HG02642 (cell line): ENCODE results near the gene TUBB3.
"Not testable (repeated sequence)": the region's sequence is repeated elsewhere in the genome, so short reads cannot be mapped to it uniquely, and the experiment has no call there.

Experiments
- ATAC-seq: cut with Tn5 transposase; IDR thresholded peaks from one replicate; pipeline ENCODE4 v1.9.1; 2021; ENCODE audit warnings: mild to moderate bottlenecking; ENCODE audit not compliant: unreplicated experiment, poor library complexity

TUBB3 gene

DNA sequence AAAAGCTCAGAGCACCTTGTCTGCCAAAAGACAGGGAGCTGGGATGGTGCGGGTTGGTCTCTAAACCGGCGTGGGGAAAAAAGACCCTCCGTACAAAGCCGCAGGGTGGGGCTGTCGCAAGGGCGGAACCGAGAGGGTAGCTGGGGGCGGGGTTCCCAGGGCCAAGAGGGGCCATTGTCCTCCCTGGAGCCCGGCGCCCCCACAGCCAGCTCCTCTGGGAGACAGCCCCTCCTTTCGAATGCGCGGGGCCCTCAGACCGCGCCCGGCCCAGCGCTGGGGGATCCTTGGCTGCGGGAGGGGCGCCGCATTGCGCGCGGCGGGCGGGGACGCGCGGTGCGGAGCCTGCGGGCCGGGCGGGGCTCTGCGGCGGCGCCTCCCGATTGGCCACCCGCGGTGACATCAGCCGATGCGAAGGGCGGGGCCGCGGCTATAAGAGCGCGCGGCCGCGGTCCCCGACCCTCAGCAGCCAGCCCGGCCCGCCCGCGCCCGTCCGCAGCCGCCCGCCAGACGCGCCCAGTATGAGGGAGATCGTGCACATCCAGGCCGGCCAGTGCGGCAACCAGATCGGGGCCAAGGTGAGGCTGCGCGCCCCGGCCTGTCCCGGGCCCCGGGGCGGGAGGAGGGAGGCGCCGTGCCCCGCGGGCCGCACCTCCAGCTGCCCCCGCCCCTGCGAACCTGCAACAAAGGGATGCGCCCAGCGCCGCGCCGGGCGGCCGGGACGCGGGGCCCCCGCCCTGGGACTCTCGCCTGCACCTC lies at the start of gene TUBB3:
Gene TUBB3 (plus strand): TSS at position 459 of the 756 bp plus-strand sequence. CDS start 60 bp downstream, at position 519.
- no peak for ATAC-seq

DNA sequence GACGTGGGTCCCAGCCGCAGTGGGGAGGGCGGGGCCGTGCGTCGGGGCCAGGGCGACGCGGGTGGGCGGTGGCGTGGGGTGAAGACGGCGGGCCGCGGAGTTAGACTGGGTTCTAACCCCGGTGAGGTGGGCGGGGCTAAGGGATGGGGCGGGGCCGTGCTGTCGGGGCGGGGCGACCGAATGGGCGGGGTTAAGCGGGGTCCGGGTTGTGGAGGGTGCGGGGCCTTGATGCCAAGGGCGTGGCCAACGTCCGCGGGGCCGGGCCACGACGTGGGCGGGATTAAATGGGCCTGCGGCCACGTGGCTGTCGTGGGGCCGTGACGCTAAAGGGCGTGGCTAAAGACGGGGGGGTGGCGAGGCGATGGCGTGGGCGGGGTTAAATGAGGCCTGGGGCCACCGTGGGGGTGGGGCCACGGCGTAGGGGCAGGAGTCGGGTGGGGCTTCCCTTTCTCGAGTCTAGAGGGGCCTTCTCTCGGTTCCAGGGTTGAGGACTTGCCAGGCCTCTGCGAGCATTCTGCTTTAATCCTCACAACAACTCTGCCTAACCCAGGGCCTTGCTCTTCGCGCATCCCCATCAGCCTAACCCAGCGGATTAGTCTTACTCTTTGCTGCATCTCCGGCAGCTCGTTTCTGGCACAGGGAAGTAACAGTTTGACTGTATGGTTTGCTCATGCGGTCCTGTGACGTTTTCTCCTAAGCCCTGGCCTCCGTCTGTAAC lies 49.0 kb upstream of the TUBB3 start:
- ATAC-seq, result peak; percentile 75

DNA sequence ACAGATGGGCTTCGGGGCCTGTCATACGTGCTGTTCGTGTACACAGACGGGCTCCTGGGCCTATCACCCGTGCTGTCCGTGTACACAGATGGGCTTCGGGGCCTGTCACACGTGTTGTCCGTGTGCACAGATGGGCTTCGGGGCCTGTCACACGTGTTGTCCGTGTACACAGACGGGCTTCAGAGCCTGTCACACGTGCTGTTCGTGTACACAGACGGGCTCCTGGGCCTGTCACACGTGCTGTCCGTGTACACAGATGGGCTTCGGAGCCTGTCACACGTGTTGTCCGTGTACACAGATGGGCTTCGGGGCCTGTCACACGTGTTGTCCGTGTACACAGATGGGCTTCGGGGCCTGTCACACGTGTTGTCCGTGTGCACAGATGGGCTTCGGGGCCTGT lies 44.0 kb upstream of the TUBB3 start:
- not testable (repeated sequence) for ATAC-seq

DNA sequence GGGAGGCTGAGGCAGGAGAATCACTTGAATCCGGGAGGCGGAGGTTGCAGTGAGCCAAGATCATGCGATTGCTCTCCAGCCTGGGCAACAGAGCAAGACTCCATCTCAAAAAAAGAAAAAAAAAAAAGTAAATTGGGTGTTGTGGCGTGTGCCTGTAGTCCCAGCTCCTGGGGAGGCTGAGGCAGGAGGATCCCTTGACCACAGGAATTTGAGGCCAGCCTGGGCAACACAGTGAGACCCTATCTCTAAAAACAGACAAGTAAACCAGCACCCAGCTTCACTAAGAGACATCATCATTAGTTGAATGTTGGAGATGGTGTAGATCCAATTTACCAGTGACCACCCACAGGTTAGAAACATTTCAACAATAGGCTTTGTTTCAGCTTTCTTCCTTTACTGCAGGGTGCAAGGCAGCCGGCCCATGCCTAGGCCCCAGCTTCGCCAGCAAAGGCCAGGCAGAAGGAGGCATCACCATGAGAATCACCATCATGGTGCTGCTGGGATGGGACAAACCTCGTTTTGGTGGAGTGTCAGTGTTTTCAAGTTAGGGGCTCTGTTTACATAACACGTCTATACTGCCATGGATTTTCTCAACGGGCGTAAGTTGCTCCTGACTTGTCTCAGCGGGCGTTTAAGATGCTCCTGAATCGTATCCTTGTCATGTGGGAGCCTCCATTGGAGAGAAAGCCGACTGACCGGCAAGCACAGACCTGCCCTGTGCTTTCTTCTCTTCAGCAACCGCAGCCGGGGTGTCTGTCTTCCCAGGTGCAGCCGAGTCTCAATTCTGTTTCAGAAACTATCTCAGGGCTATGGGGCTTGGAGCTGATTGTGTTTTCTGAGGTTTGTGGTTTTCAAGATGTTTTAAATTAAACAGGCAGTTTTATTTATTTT lies 42.4 kb upstream of the TUBB3 start:
- ATAC-seq, result no peak

DNA sequence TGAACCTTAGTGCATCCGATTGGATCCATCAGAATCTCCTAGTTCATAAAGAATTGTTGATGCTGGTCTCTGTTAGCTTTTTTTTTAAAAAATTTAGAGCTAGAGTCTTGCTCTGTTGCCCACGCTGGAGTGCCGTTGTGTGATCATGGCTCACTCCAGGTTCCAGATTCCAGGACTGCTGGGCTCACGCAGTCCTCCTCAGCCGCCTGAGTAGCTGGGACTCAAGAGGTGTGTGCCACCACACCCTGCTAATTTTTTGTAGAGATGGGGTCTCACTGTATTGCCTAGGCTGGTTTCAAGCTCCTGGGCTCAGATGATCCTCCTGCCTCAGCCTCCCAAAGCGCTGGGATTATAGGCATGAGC lies 41.8 kb upstream of the TUBB3 start:
- no peak for ATAC-seq

DNA sequence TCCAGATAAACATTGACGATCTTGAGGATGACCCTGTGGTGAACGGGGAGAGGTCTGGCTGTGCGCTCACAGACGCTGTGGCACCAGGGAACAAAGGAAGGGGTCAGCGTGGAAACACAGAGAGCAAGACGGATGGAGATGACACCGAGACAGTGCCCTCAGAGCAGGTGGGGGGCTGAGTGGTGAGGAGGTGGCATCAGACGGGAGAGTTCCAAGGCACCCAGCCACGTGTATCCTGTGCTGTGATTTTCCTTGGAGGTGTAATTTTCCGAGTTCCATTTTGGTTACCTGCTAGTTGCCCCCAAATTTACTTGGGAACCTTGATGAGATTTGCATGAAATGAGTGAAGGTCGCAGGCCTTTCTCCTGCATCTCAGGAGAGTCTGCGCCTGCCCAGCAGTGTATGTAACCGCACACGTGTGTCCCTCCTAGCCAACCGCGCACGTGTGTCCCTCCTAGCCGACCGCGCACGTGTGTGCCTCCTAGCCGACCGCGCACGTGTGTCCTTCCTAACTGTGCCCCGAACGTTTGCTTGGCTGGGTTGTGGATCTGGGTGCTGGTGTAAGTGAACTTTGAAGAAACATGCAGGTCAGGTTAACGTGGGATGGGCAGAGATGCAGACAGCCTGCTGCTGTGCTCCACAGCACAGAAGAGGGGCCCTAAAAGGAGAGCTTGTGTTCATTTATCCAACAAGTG lies 39.6 kb upstream of the TUBB3 start:
- no peak for ATAC-seq

DNA sequence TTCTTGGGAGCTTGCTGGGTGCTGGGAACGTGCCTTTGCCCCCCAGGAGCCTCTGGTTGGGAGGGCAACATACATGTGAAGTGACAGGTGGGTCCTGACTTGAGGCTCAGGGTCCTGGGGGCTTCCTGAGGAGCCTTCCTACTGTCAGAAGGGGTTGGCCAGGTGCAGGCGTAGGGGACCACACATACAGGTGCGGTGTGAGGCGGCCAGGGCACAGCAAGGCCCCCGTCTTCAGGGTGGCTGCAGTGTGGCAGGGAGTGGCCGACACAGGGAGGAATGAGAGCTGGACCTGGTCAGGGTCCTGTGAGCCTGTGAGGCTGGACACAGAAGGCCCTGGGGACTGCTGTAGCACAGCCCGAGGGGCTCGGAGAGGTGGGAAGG lies 39.1 kb upstream of the TUBB3 start:
- no peak for ATAC-seq

DNA sequence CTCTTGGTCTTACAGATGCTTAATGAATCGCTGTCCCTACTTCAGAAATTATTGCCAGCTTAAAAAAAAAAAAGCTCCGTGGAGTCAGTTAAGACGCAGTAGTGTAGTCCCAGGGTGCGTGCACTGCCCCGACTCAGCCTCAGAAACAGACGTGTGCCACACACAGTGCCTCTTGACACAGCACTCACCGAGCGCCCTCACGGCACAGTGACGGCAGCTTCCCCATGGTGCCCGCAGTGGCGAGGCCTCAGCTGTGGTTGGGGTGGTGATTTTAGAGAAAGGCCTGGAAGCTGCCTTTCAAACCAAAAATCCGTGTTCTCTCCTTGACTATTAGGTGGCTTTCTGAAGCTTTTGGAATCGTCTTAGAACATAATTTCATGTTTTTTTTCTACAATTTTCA lies 35.9 kb upstream of the TUBB3 start:
- ATAC-seq, result no peak

DNA sequence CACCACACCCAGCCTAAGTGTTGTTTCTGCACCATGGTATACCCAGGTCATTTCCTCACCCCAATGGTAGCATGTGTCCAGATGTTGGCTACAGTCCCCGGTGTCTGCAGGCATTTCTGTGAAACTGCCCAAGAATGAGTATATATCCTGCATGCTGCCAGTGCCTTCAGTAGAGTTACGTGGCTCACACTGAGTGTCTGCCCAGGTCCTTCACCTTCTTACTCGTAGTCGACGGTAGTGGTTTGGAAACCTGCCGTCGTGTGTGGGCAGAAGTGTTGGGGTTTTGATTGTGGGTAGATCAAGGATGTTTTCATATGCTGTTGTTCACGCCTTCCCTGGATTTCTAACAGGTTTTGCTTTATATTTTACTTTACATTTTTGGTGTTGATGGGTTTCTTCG lies 32.9 kb upstream of the TUBB3 start:
- ATAC-seq, result no peak

DNA sequence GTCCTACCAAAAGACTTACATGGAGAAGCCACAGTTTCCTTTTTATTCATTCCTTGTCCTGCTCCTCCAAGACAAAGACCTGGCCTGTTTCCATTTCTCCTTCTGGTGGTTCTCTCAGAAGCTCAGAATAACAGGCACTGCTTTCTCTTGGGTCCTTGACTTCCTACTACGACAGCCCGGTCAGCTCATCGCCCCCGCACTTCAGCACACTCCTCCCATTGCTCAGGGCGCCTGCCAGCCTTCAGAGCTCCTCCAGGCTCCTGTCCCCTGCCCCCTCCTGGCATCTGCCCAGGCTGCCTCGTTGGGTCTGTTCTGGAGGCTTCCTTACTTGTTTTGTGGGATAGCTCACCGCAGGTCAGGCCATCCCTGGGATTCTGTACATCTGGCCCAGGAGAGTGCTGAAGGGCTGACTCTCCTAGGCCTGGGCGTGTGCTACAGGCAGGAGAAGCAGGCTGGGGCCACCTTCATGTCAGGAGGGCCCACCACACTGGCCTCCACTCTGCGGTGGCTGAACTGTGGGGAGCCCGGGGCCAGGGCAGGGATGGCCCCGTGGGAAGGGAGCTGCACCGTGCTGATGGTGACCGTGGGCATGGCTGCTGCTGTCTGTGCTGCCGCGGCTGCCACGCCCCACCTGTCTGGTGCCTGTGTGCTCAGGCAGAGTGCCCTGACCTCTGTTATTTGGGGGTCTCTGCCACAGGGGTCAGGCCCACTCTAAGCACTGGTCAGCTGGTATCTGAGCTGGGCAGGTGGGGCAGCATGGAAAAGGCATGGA lies 32.1 kb upstream of the TUBB3 start:
- no peak for ATAC-seq

DNA sequence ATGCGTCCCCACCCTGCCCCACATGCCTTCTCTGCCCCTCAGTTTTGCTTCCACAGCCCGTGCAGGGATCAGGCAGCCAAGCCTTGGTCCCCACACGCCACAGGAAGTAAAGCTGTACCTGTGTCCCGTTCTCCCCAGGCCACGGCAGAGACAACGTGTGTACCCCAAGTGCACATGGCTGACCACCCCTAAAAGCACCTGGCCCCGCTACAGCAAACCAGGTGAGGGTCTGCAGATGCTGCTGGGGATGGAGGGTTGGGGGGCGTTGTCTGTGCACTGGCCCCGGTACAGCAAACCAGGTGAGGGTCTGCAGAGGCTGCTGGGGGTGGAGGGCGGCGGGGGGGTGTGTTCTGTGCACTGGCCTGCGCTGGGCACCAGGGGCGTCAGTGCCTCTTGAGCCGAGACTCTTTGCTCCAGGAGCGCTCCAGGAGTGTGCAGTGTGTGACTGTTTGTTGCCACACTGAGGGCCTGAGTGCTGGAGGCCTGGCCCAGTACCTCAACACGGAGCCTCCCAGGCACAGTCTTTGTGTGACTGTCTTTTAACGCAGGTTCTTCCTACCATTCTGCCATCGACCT lies 31.0 kb upstream of the TUBB3 start:
- ATAC-seq, result no peak

DNA sequence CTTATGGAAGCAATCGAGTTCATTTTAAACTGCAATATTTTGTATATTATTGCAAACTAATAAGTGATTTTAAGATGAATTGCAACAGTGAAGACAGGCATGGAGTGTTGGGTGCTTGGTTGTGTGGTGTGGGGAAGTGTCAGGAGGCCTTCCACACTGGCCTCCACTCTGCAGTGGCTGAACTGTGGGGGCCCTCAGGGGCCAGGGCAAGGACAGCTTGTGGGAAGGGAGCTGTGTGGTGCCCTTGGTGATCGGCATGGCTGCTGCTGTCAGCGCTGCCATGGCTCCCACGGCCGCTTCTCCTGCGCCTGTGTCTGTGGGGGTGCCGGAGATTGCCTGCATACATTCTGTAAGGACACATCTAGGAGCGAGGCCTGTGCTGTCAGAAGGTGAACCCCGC lies 30.5 kb upstream of the TUBB3 start:
- ATAC-seq, result no peak

DNA sequence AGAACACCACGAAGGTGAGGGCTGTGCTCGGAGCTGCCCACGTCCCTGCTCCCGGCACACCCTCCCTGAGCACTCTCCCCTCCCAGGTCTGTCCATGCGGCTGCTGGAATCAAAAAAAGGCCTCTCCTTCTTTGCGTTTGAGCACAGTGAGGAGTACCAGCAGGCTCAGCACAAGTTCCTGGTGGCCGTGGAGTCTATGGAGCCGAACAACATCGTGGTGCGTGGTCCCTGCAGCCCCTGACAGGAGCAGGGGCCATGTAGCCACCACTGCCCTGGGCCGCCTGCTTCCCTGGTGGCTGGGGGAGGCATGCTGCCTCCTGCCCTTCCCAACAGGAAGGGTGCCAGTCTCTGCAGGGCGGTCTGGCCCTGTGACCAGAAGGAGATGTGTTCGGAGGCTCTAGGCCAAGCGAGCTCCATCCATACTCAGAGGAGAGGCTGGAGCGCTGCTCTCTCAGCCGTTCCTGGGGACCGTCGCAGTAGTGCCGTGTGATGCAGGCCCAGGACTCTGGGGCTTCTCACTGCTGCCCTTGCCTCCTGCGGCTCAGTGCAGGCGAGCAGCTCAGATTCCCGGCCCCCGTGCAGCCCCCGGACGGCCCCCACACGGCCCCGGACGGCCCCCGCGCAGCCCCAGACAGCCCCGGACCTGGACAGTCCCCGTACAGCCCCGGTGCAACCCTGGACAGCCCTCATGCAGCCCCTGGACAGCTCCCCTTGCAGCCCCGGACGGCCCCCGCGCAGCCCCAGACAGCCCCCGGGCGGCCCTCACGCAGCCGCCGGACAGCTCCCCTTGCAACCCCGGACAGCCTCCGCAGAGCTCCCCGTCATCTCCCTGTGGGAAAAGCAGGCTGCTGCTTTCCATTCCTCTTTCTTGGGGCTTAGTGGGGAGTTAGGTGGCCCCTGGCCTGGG lies 29.2 kb upstream of the TUBB3 start:
- ATAC-seq, result no peak

DNA sequence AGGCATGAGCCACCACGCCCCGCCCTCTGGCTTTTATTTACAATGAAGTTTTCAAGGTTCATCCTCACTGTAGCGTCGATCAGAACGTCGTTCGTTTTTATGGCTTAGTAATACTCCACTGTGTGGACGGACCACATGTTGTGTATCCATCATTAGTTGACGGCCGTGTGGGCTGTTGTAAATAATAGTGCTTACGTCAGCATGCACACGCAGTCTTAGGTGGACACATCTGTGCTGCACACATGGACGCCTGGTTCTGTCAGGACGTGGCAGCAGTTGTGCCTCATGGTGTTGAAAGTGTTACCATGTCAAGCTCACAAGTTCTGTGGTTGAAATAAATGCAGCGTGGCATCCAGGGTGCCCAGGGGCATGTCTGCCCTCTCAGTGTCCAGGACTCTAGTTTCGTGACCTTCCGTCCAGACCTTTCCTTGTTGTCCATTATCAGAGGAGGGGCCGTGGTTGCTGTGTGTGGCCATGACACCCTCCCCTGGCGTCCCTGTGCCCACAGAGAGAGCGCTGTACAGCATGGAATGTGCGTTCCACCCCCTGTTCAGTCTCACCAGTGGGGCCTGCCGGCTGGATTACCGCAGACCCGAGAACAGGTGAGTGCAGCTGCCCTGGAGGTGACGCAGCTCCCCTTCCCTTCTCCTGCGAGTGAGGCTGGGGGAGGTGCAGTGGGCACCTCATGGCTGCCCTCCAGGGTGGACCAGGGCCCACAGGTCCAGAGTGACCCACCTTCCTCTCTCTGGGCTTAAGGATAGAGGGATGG lies 27.5 kb upstream of the TUBB3 start:
- no peak for ATAC-seq

DNA sequence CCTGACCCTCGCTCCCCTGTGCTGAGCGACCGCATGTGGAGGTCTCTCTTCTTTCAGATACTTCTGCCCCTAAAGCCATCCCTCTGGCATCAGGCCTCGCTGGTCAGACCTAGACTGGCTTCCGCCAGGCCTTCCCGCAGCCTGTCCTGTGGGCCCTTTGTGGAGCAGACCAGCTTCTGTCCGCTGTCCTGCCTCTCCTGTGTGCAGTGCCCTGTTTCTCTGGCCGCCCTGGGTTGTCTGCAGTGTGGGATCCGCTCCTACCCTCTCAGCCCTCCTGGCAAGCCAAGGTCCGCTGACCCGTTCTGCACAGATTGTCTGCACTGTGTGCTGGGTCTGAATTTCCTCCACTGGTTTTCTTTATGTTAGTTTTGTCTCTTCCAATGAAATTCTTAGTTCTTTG lies 25.9 kb upstream of the TUBB3 start:
- ATAC-seq, result no peak

DNA sequence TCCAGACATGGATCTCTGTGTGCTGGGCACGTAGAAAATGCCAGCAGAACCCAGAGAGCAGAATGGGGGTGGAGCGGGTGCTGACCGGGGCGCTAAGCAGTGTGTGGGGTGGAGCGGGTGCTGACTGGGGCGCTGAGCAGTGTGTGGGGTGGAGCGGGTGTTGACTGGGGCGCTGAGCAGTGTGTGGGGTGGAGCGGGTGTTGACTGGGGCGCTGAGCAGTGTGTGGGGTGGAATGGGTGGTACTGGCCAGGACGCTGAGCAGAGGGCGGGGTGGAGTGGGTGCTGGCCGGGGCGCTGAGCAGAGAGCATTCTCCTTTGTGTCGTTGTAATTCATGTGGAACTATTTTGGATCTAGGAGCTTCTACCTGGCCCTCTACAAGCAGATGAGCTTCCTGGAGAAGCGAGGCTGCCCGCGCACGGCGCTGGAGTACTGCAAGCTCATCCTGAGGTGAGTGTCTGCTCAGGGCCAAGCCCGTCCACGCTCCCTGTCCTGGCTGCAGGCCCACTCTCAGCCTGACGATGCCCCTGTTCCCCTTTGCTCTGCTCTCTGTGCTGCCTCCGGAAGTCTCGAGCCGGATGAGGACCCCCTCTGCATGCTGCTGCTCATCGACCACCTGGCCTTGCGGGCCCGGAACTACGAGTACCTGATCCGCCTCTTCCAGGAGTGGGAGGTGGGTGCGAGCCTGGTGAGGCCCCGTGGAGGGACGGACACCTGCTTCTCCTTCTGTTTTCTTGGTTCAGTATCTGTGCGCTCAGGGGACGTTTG lies 24.8 kb upstream of the TUBB3 start:
- no peak for ATAC-seq

DNA sequence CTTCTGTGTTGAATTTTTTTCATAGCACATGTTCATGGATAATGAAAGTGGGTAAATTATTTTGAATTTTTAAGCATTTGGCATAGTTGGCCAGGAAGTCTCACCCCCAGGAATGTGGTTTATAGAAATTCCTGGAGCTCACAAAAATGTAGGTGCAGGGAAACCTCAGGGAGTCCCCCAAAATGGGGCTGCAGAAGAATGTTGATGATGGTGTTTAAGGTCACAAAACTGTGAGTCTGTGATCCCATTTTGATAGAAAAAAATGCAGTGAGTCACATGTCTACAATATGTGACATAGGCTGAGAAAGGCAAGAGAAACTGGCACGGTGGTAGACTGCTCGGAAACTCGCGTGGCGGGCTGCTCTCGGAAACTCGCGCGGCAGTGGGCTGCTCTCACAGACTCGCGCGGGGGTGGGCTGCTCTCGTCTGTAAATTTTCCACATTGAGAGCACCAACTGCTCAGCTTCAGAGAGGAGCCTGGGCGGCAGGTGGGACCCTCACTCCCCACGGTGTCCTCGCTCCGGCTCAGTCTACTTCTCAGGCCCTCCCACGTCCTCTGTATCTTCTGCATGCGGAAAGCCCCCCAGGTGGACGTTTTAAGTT lies 23.2 kb upstream of the TUBB3 start:
- no peak for ATAC-seq
